Liver (tissue), 9 donors: ENCODE results near the gene IDI2. TPM values are rescaled to one million over a fixed set of nuclear protein-coding genes. Genes with fewer than 3 reads are reported as not detected.

Source experiments
- DNase-seq: peaks from one replicate; pipeline ENCODE4 v3.0.0-alpha.2; 2017; ENCODE audit warnings: low spot score
- H3K27ac ChIP-seq, 2 donors: one replicate each; pipeline ENCODE4 v1.7.0; 2013; ENCODE audit warnings: inconsistent platforms in 2 of 2, low read length in 2 of 2, control low read depth in 1 of 2, low read depth in 1 of 2, mild to moderate bottlenecking in 1 of 2
- H3K27me3 ChIP-seq, 4 donors: one replicate each; pipeline versions ENCODE4 v1.6.1 to v1.7.0; 2013; ENCODE audit warnings: low read length in 3 of 4, inconsistent platforms in 1 of 4, mild to moderate bottlenecking in 1 of 4, moderate library complexity in 1 of 4; ENCODE audit not compliant: control insufficient read depth in 4 of 4, insufficient read depth in 4 of 4
- H3K36me3 ChIP-seq, 4 donors: one replicate each; pipeline versions ENCODE4 v1.6.1 to v1.7.0; 2013; ENCODE audit warnings: low read length in 3 of 4, mild to moderate bottlenecking in 3 of 4, low read depth in 1 of 4, moderate library complexity in 1 of 4; ENCODE audit not compliant: control insufficient read depth in 4 of 4, insufficient read depth in 3 of 4
- H3K4me1 ChIP-seq, 4 donors: one replicate each; pipeline versions ENCODE4 v1.6.1 to v1.7.0; 2013; ENCODE audit warnings: low read length in 3 of 4, mild to moderate bottlenecking in 3 of 4, moderate library complexity in 1 of 4; ENCODE audit not compliant: control insufficient read depth in 4 of 4, insufficient read depth in 4 of 4
- H3K4me3 ChIP-seq, 3 donors: one replicate each; pipeline versions ENCODE4 v1.6.1 to v1.7.0; 2013; ENCODE audit warnings: low read length in 3 of 3, control low read depth in 1 of 3, low read depth in 1 of 3, mild to moderate bottlenecking in 1 of 3
- H3K9ac ChIP-seq, 2 donors: one replicate each; pipeline ENCODE4 v1.7.0; 2013; ENCODE audit warnings: low read length in 2 of 2, mild to moderate bottlenecking in 2 of 2, moderate library complexity in 2 of 2, control low read depth in 1 of 2, low read depth in 1 of 2
- H3K9me3 ChIP-seq, 4 donors: one replicate each; pipeline versions ENCODE4 v1.6.1 to v1.7.0; 2013; ENCODE audit warnings: low read length in 3 of 4; ENCODE audit not compliant: control insufficient read depth in 4 of 4
- EGR1 ChIP-seq, 2 donors: IDR thresholded peaks; 2 replicates each; pipeline ENCODE4 v1.6.1; 2016 to 2018; ENCODE audit warnings: antibody characterized with exemption in 2 of 2, low read depth in 2 of 2
- FOXA1 ChIP-seq: IDR thresholded peaks from 2 replicates; pipeline ENCODE4 v1.6.1; 2016; ENCODE audit warnings: antibody characterized with exemption
- FOXA2 ChIP-seq: IDR thresholded peaks from 2 replicates; pipeline ENCODE4 v1.6.1; 2016; ENCODE audit warnings: antibody characterized with exemption
- GABPA ChIP-seq, 2 donors: IDR thresholded peaks in 1 of 2; conservative IDR thresholded peaks in 1 of 2; 2 replicates each; pipeline ENCODE4 v1.6.1; 2016; ENCODE audit warnings: antibody characterized with exemption in 2 of 2, mild to moderate bottlenecking in 1 of 2, moderate library complexity in 1 of 2
- HNF4A ChIP-seq, 2 donors: conservative IDR thresholded peaks; 2 replicates each; pipeline ENCODE4 v1.6.1; 2016; ENCODE audit warnings: antibody characterized with exemption in 2 of 2, mild to moderate bottlenecking in 2 of 2
- HNF4G ChIP-seq: IDR thresholded peaks from 2 replicates; pipeline ENCODE4 v1.6.1; 2016; ENCODE audit warnings: antibody characterized with exemption
- JUND ChIP-seq, 2 donors: IDR thresholded peaks; 2 replicates each; pipeline ENCODE4 v1.6.1; 2016; ENCODE audit warnings: antibody characterized with exemption in 2 of 2
- NR2F2 ChIP-seq: IDR thresholded peaks from 2 replicates; pipeline ENCODE4 v1.6.1; 2016; ENCODE audit warnings: antibody characterized with exemption
- RAD21 ChIP-seq, 2 donors: IDR thresholded peaks; 2 replicates each; pipeline ENCODE4 v1.6.1; 2016; ENCODE audit warnings: antibody characterized with exemption in 2 of 2, mild to moderate bottlenecking in 2 of 2
- RXRA ChIP-seq, 2 donors: IDR thresholded peaks; 2 replicates each; pipeline ENCODE4 v1.6.1; 2017 to 2018; ENCODE audit warnings: antibody characterized with exemption in 2 of 2, mild to moderate bottlenecking in 1 of 2
- SP1 ChIP-seq: IDR thresholded peaks from 2 replicates; pipeline ENCODE4 v1.6.1; 2018; ENCODE audit warnings: antibody characterized with exemption, mild to moderate bottlenecking
- TAF1 ChIP-seq: conservative IDR thresholded peaks from 2 replicates; pipeline ENCODE4 v1.6.1; 2016; ENCODE audit warnings: antibody characterized with exemption, mild to moderate bottlenecking
- YY1 ChIP-seq: IDR thresholded peaks from 2 replicates; pipeline ENCODE4 v1.6.1; 2016; ENCODE audit warnings: antibody characterized with exemption, mild to moderate bottlenecking
- WGBS: extraction: QIAGEN DNeasy Blood & Tissue Kit; methylation state at CpG from one replicate; pipeline ENCODE4 v1.1.7; 2013; 5-methylcytosine and 5-hydroxymethylcytosine counted together
- polyA plus RNA-seq, 2 donors: library from polyadenylated mRNA; stranded (reverse) in 1 of 2; unstranded in 1 of 2; fragments of 200-250 nt in 1 of 2; fragments of >200 nt in 1 of 2; fragmentation: Nextera tagmentation in 1 of 2; extraction: Ambion mirVana in 1 of 2; gene quantifications; one replicate each; pipeline versions ENCODE4 v1.2.1 to v1.2.3, GENCODE V29; 2013 to 2015
- total RNA-seq, 2 donors: library from RNA; depleted of rRNA; stranded (reverse); fragments of >200 nt; gene quantifications; one replicate each; pipeline ENCODE4 v1.2.3, GENCODE V29; 2014
- TF ChIP-seq, protein P1 (sequence below): IDR thresholded peaks from 2 replicates; pipeline ENCODE4 v1.6.1; 2016; ENCODE audit warnings: antibody characterized with exemption, mild to moderate bottlenecking
- TF ChIP-seq, protein P2 (sequence below): IDR thresholded peaks from 2 replicates; pipeline ENCODE4 v1.6.1; 2016; ENCODE audit warnings: antibody characterized with exemption
- TF ChIP-seq, protein P3 (sequence below): IDR thresholded peaks from 2 replicates; pipeline ENCODE4 v1.6.1; 2016; ENCODE audit warnings: antibody characterized with exemption
- TF ChIP-seq, protein P4 (sequence below): IDR thresholded peaks from 2 replicates; pipeline ENCODE4 v1.6.1; 2016; ENCODE audit warnings: antibody characterized with exemption
- TF ChIP-seq, protein P5 (sequence below): fragments of 150-350 bp; IDR thresholded peaks from 2 replicates; pipeline ENCODE4 v1.5.1; 2017; ENCODE audit warnings: improper control_type of control experiment, low read depth, low read length; ENCODE audit not compliant: missing input control
- donor health status: healthy.
- donor health status: healthy.
- donor health status: healthy.
- donor health status: healthy.
- donor health status: healthy.

Gene IDI2
- total and polyA plus RNA-seq, 4 donors, result not detected

DNA sequence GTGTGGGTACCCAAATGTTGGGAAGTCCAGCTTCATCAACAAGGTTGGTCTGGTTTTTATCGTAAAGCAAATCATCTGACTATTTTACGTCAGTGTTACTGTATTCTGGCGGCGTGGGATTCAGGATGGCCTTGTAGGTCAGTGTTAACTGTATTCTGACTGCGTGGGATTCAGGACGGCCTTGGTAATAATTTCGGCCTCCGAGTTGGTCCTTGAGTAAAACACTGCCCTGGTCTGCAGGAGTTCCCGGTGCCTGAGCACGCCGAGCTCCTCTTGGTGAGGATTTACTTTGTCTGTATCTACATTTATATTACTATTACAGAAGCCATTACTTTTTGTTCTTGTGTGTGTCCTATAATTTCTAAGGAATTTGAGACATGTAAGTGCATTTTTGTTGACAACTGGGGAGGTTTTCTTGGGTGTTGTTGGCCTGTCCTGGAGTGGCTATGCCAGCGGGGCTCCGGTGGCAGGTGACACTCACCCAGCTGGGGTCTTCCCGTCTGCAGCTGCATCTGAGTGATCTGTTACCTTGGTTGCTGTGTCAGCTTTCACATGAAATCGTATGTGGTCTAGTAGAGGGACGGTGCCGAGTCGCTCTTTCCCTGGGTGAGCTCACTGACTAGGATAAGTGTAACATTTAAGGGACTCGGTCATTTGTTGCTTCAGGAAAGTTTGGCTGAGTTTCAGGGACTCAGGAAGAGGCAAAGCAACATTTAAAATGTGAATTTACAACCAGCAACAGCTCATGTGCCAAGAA lies 28.2 kb downstream of the IDI2 start (continued):
- TF ChIP-seq, protein P1, sequence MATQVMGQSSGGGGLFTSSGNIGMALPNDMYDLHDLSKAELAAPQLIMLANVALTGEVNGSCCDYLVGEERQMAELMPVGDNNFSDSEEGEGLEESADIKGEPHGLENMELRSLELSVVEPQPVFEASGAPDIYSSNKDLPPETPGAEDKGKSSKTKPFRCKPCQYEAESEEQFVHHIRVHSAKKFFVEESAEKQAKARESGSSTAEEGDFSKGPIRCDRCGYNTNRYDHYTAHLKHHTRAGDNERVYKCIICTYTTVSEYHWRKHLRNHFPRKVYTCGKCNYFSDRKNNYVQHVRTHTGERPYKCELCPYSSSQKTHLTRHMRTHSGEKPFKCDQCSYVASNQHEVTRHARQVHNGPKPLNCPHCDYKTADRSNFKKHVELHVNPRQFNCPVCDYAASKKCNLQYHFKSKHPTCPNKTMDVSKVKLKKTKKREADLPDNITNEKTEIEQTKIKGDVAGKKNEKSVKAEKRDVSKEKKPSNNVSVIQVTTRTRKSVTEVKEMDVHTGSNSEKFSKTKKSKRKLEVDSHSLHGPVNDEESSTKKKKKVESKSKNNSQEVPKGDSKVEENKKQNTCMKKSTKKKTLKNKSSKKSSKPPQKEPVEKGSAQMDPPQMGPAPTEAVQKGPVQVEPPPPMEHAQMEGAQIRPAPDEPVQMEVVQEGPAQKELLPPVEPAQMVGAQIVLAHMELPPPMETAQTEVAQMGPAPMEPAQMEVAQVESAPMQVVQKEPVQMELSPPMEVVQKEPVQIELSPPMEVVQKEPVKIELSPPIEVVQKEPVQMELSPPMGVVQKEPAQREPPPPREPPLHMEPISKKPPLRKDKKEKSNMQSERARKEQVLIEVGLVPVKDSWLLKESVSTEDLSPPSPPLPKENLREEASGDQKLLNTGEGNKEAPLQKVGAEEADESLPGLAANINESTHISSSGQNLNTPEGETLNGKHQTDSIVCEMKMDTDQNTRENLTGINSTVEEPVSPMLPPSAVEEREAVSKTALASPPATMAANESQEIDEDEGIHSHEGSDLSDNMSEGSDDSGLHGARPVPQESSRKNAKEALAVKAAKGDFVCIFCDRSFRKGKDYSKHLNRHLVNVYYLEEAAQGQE, result no peak
- TF ChIP-seq JUND (IDR thresholded peaks at IDR 0.05), result no peak
- TF ChIP-seq RXRA (IDR thresholded peaks at IDR 0.05), result no peak
- TF ChIP-seq FOXA2, result no peak
- no peak for TF ChIP-seq SP1
- no peak for TF ChIP-seq GABPA (IDR thresholded peaks at IDR 0.05 in 1 of 2, conservative IDR thresholded peaks at IDR 0.05 in 1 of 2)
- TF ChIP-seq FOXA1, result no peak

DNA sequence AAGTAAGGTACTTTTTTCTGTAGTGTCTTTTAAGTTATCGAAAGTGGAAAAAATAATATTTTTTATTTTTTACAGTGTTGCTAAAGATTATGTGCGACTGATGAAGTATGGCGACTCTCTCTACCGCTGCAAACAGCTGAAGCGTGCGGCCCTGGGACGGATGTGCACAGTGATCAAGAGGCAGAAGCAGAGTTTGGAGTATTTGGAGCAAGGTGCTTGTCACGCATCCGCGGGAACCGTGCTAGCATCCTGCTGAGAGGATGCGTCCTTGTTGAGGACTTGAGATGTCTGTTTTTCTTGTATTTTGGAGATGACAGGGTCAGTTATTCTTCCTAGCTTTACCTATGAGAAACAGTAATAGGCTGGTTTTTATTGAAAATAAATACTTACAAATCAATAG lies 29.6 kb downstream of the IDI2 start:
- TF ChIP-seq, protein P2, sequence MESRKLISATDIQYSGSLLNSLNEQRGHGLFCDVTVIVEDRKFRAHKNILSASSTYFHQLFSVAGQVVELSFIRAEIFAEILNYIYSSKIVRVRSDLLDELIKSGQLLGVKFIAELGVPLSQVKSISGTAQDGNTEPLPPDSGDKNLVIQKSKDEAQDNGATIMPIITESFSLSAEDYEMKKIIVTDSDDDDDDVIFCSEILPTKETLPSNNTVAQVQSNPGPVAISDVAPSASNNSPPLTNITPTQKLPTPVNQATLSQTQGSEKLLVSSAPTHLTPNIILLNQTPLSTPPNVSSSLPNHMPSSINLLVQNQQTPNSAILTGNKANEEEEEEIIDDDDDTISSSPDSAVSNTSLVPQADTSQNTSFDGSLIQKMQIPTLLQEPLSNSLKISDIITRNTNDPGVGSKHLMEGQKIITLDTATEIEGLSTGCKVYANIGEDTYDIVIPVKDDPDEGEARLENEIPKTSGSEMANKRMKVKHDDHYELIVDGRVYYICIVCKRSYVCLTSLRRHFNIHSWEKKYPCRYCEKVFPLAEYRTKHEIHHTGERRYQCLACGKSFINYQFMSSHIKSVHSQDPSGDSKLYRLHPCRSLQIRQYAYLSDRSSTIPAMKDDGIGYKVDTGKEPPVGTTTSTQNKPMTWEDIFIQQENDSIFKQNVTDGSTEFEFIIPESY, result no peak
- TF ChIP-seq YY1, result no peak
- TF ChIP-seq HNF4G, result no peak
- TF ChIP-seq FOXA1, result no peak
- TF ChIP-seq, protein P1, result no peak
- TF ChIP-seq HNF4A (conservative IDR thresholded peaks at IDR 0.05), result no peak
- no peak for TF ChIP-seq RXRA (IDR thresholded peaks at IDR 0.05)
- TF ChIP-seq NR2F2, result no peak
- TF ChIP-seq EGR1 (IDR thresholded peaks at IDR 0.05; ENCODE audit: low read depth in 2 of 2), result no peak
- TF ChIP-seq JUND (IDR thresholded peaks at IDR 0.05), result no peak
- TF ChIP-seq TAF1, result no peak
- TF ChIP-seq, protein P3, sequence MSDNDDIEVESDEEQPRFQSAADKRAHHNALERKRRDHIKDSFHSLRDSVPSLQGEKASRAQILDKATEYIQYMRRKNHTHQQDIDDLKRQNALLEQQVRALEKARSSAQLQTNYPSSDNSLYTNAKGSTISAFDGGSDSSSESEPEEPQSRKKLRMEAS, result no peak
- TF ChIP-seq, protein P4, sequence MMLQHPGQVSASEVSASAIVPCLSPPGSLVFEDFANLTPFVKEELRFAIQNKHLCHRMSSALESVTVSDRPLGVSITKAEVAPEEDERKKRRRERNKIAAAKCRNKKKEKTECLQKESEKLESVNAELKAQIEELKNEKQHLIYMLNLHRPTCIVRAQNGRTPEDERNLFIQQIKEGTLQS, result no peak
- TF ChIP-seq RAD21 (IDR thresholded peaks at IDR 0.05), result no peak
- TF ChIP-seq FOXA2, result no peak
- TF ChIP-seq GABPA (IDR thresholded peaks at IDR 0.05 in 1 of 2, conservative IDR thresholded peaks at IDR 0.05 in 1 of 2), result no peak
- TF ChIP-seq SP1, result no peak
- TF ChIP-seq, protein P5, sequence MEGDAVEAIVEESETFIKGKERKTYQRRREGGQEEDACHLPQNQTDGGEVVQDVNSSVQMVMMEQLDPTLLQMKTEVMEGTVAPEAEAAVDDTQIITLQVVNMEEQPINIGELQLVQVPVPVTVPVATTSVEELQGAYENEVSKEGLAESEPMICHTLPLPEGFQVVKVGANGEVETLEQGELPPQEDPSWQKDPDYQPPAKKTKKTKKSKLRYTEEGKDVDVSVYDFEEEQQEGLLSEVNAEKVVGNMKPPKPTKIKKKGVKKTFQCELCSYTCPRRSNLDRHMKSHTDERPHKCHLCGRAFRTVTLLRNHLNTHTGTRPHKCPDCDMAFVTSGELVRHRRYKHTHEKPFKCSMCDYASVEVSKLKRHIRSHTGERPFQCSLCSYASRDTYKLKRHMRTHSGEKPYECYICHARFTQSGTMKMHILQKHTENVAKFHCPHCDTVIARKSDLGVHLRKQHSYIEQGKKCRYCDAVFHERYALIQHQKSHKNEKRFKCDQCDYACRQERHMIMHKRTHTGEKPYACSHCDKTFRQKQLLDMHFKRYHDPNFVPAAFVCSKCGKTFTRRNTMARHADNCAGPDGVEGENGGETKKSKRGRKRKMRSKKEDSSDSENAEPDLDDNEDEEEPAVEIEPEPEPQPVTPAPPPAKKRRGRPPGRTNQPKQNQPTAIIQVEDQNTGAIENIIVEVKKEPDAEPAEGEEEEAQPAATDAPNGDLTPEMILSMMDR, result no peak
- Histone ChIP-seq H3K27me3 (no peaks in the 10 kb centered on the region), H3K9ac (no peak overlapping the region), H3K27ac (no peak overlapping the region), H3K4me3 (no peak overlapping the region), H3K4me1 (no peaks in the 10 kb centered on the region), H3K36me3 (peaks cover 14 to 71% (median 45%) of the 10 kb centered on the region in 4 donors), H3K9me3 (no peaks in the 10 kb centered on the region)
- DNase-seq, result no peak
- WGBS, result 98% methylated on average over 12 of the region's 12 CpGs
